RWPE2 (cell line): ENCODE results near the gene CMTR2.

Source experiments
- ATAC-seq: fragments of 200-7000 bp; cut with Tn5 transposase; 3 replicates; pipeline ENCODE4 v1.9.1; 2021; ENCODE audit warnings: low read depth
- DNase-seq: peaks from one replicate; pipeline ENCODE4 v3.0.0-alpha.2; 2020; ENCODE audit warnings: low spot score
- H3K27ac ChIP-seq: fragments of 450-650 bp; 2 replicates; pipeline ENCODE4 v1.5.1; 2017; ENCODE audit warnings: mild to moderate bottlenecking; ENCODE audit not compliant: poor library complexity, severe bottlenecking
- H3K27me3 ChIP-seq: fragments of 250-450 bp; sonication (Bioruptor Pico); 2 replicates; pipeline ENCODE4 v1.5.1; 2021; ENCODE audit warnings: mild to moderate bottlenecking, moderate library complexity; ENCODE audit not compliant: insufficient read depth, poor library complexity, severe bottlenecking
- H3K36me3 ChIP-seq: fragments of 250-450 bp; sonication (Bioruptor Pico); 2 replicates; pipeline ENCODE4 v1.5.1; 2020; ENCODE audit warnings: low read depth, mild to moderate bottlenecking, moderate library complexity
- H3K4me1 ChIP-seq: fragments of 250-450 bp; sonication (Bioruptor Pico); 2 replicates; pipeline ENCODE4 v1.5.1; 2021; ENCODE audit warnings: mild to moderate bottlenecking, moderate library complexity; ENCODE audit not compliant: insufficient read depth, poor library complexity, severe bottlenecking
- H3K4me3 ChIP-seq: fragments of 250-450 bp; sonication (Bioruptor Pico); 2 replicates; pipeline ENCODE4 v1.5.1; 2021; ENCODE audit warnings: mild to moderate bottlenecking, moderate library complexity; ENCODE audit not compliant: severe bottlenecking
- H3K9me3 ChIP-seq: fragments of 250-450 bp; sonication (Bioruptor Pico); 2 replicates; pipeline ENCODE4 v1.5.1; 2021; ENCODE audit warnings: mild to moderate bottlenecking, moderate library complexity; ENCODE audit not compliant: severe bottlenecking
- CTCF ChIP-seq: fragments of 450-650 bp; IDR thresholded peaks from one replicate; pipeline ENCODE4 v1.5.1; 2017; ENCODE audit warnings: mild to moderate bottlenecking, moderate library complexity; ENCODE audit not compliant: poor library complexity, severe bottlenecking

Gene CMTR2

DNA sequence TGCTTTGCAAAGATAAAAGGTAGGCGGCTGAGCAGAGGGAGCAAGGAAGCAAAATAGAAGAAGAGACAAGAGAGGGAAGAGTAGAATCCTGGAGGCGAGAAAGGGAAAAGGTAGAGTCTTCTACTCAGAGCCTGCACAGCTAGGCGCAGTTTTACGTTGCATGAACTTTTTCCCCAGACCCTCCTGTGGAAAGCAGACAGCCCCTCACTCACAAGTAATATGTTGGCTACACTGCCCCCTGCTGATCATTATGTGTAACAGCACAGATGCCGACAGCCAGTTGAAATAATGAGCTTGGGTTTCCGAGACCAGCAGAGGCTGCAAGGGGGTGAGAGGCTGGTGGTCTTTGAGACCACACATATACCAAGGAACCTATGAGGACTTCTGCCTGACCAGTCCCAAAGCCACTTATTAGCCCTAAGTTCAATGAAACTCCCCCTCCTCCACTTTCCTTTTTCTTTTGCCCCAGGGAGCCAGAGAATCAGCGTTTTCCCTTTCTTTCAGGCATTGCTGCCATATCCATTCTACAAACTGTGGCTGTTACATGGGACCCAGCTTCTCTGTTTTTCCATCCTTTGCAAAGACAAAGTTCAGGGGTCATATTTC is 22.5 kb upstream of the CMTR2 start:
- peak; percentile 65 for TF ChIP-seq CTCF
- Histone ChIP-seq H3K4me3 (no peak overlapping the region), H3K9me3 (no peaks in the 10 kb centered on the region), H3K27me3 (peaks cover 3% of the 10 kb centered on the region), H3K4me1 (no peaks in the 10 kb centered on the region), H3K36me3 (no peaks in the 10 kb centered on the region), H3K27ac (no peak overlapping the region)
- DNase-seq (no peak), ATAC-seq (no peak)

- Histone ChIP-seq H3K27me3 (peaks cover 3% of the 10 kb centered on the region), H3K9me3 (no peaks in the 10 kb centered on the region), H3K4me3 (no peak overlapping the region), H3K27ac (no peak overlapping the region), H3K4me1 (no peaks in the 10 kb centered on the region), H3K36me3 (no peaks in the 10 kb centered on the region)
- DNase-seq (no peak), ATAC-seq (peak; percentile 64; the same call in 2 of the 3 replicates)
- TF ChIP-seq CTCF: no peak
These were observed 14.7 kb upstream of the CMTR2 start for GRCh38 chr16:71303938-71304337.

- no peaks in the 10 kb centered on the region for H3K4me1 ChIP-seq
- H3K9me3 ChIP-seq: no peaks in the 10 kb centered on the region
- no peak for DNase-seq
- H3K36me3 ChIP-seq: no peaks in the 10 kb centered on the region
- no peak for ATAC-seq
- TF ChIP-seq CTCF: no peak
- no peak overlapping the region for H3K27ac ChIP-seq
- peaks cover 8% of the 10 kb centered on the region for H3K27me3 ChIP-seq
- no peak overlapping the region for H3K4me3 ChIP-seq
These were observed 8.1 kb upstream of the CMTR2 start for GRCh38 chr16:71297341-71297634.

- H3K36me3 ChIP-seq: no peaks in the 10 kb centered on the region
- ATAC-seq (no peak), DNase-seq (no peak)
- no peak for TF ChIP-seq CTCF
- H3K27ac ChIP-seq: no peak overlapping the region
- H3K27me3 ChIP-seq: peaks cover 7% of the 10 kb centered on the region
- H3K9me3 ChIP-seq: no peaks in the 10 kb centered on the region
- no peak overlapping the region for H3K4me3 ChIP-seq
- H3K4me1 ChIP-seq: no peaks in the 10 kb centered on the region
These were observed 7.6 kb upstream of the CMTR2 start for GRCh38 chr16:71296584-71297340.

GRCh38 chr16:71295950-71296349 is 6.7 kb upstream of the CMTR2 start:
- Histone ChIP-seq H3K4me3 (no peak overlapping the region), H3K36me3 (no peaks in the 10 kb centered on the region), H3K27me3 (peaks cover 7% of the 10 kb centered on the region), H3K4me1 (no peaks in the 10 kb centered on the region), H3K9me3 (no peaks in the 10 kb centered on the region), H3K27ac (no peak overlapping the region)
- TF ChIP-seq CTCF: no peak
- no peak for ATAC-seq
- DNase-seq: no peak
